GM12878 (cell line): ENCODE measurements around the gene RHBDF2. TPM values are rescaled to one million over a fixed set of nuclear protein-coding genes. Genes with fewer than 3 reads are reported as not detected.

ENCODE experiments used
- ATAC-seq: fragments of 200-7000 bp; cut with Tn5 transposase; 3 replicates; pipeline ENCODE4 v1.9.1; 2020; ENCODE audit warnings: mild to moderate bottlenecking, moderate library complexity
- Bru-seq: library from RNA; stranded (reverse); fragments of 400-500 nt; gene quantifications from one replicate; lab custom pipeline; 2021; lab: Mats Ljungman, UMichigan
- BruChase-seq, 2 experiments: library from RNA; stranded (reverse); fragments of 400-500 nt; gene quantifications; one replicate each; lab custom pipeline; 2021; lab: Mats Ljungman, UMichigan
- BruUV-seq: library from RNA; stranded (reverse); fragments of 400-500 nt; replicated peaks from 2 replicates; lab custom pipeline; 2021; lab: Mats Ljungman, UMichigan
- CTCF ChIA-PET: fragments of 300-600 bp; sonication (Branson Sonifier 250); formaldehyde crosslinking; extraction: SDS; loops from one replicate; lab custom pipeline; 2021; ENCODE audit warnings: inconsistent platforms; lab: Yijun Ruan, JAX
- POLR2A ChIA-PET: fragments of 350-600 bp; formaldehyde crosslinking; extraction: SDS; loops from one replicate; lab custom pipeline; 2021; ENCODE audit warnings: inconsistent platforms; lab: Charles Lee
- RAD21 ChIA-PET: fragments of 300-600 bp; sonication (Branson Sonifier 250); formaldehyde crosslinking; loops from one replicate; lab custom pipeline; 2023; ENCODE audit warnings: antibody characterized with exemption; ENCODE audit not compliant: unreplicated experiment; lab: Charles Lee
- SMC1A ChIA-PET: fragments of 300-600 bp; sonication (Branson Sonifier 250); formaldehyde crosslinking; loops from one replicate; lab custom pipeline; 2023; ENCODE audit not compliant: unreplicated experiment, uncharacterized antibody; lab: Charles Lee
- DNase-seq: peaks from one replicate; pipeline ENCODE4 v3.0.0-alpha.2; 2011; ENCODE audit warnings: low read depth, low spot score
- FAIRE-seq: peaks from 3 replicates; lab custom pipeline; 2011; peaks lifted over from hg19 to GRCh38; lab: Jason Lieb, UNC
- H2AFZ ChIP-seq: 2 replicates; pipeline ENCODE4 v1.6.0; 2011; ENCODE audit warnings: low read depth, low read length, control low read depth; ENCODE audit not compliant: control insufficient read depth
- H3K27ac ChIP-seq: 2 replicates; pipeline ENCODE4 v1.5.1; 2011; ENCODE audit warnings: control low read depth; ENCODE audit not compliant: control insufficient read depth, insufficient read depth
- H3K27me3 ChIP-seq, 2 experiments: replicated peaks in 1 of 2; 2 replicates each; pipeline versions ENCODE4 v1.6.0 to v1.6.1; 2011; ENCODE audit warnings: low read length in 1 of 2; ENCODE audit not compliant: control insufficient read depth in 2 of 2, insufficient read depth in 2 of 2
- H3K36me3 ChIP-seq, 2 experiments: 2 replicates each; pipeline ENCODE4 v1.5.1; 2011; ENCODE audit warnings: low read length in 1 of 2; ENCODE audit not compliant: control insufficient read depth in 2 of 2, insufficient read depth in 2 of 2
- H3K4me1 ChIP-seq: 2 replicates; pipeline ENCODE4 v1.6.1; 2011; ENCODE audit warnings: mild to moderate bottlenecking, low read length, moderate library complexity, mixed read lengths; ENCODE audit not compliant: control insufficient read depth, insufficient read depth
- H3K4me2 ChIP-seq: 2 replicates; pipeline ENCODE4 v1.6.0; 2011; ENCODE audit warnings: control low read depth; ENCODE audit not compliant: control insufficient read depth, insufficient read depth
- H3K4me3 ChIP-seq: fragments of 200-600 bp; sonication (generic); 2 replicates; pipeline ENCODE4 v1.5.1; 2016
- H3K79me2 ChIP-seq: 2 replicates; pipeline ENCODE4 v1.6.0; 2011; ENCODE audit warnings: low read length; ENCODE audit not compliant: control insufficient read depth, insufficient read depth
- H3K9ac ChIP-seq: 2 replicates; pipeline ENCODE4 v1.8.0; 2011; ENCODE audit warnings: low read length, control low read depth, mixed read lengths; ENCODE audit not compliant: control insufficient read depth, insufficient read depth
- H3K9me3 ChIP-seq: replicated peaks from 3 replicates; pipeline ENCODE4 v1.5.1; 2011; ENCODE audit warnings: mild to moderate bottlenecking, low read length; ENCODE audit not compliant: control insufficient read depth, insufficient read depth
- H4K20me1 ChIP-seq: 2 replicates; pipeline ENCODE4 v1.6.0; 2011; ENCODE audit not compliant: control insufficient read depth, insufficient read depth
- ASH2L ChIP-seq: fragments of 300-600, 200-600 bp; sonication (generic); IDR thresholded peaks from 2 replicates; pipeline ENCODE4 v1.6.1; 2017; ENCODE audit warnings: low read depth, mild to moderate bottlenecking, borderline replicate concordance
- BHLHE40 ChIP-seq, 2 experiments: fragments of 450-650 bp in 1 of 2; IDR thresholded peaks; 2 replicates each; pipeline ENCODE4 v1.6.1; 2011 to 2017; ENCODE audit warnings: low read depth in 2 of 2, borderline replicate concordance in 1 of 2, improper control_type of control experiment in 1 of 2, low read length in 1 of 2, mild to moderate bottlenecking in 1 of 2
- CHD4 ChIP-seq: fragments of 200-600 bp; sonication (generic); IDR thresholded peaks from 2 replicates; pipeline ENCODE4 v1.6.1; 2016; ENCODE audit warnings: mild to moderate bottlenecking
- GATAD2B ChIP-seq: fragments of 450-650 bp; conservative IDR thresholded peaks from 2 replicates; pipeline ENCODE4 v1.6.1; 2017; ENCODE audit warnings: low read depth, mild to moderate bottlenecking, moderate library complexity
- KLF5 ChIP-seq: fragments of 450-650 bp; IDR thresholded peaks from 2 replicates; pipeline ENCODE4 v1.6.1; 2014; ENCODE audit warnings: mild to moderate bottlenecking; ENCODE audit not compliant: partially characterized antibody
- LARP7 ChIP-seq: fragments of 450-650 bp; IDR thresholded peaks from 2 replicates; pipeline ENCODE4 v1.6.1; 2017; ENCODE audit warnings: mild to moderate bottlenecking
- MXI1 ChIP-seq: fragments of 150-350 bp; IDR thresholded peaks from 2 replicates; pipeline ENCODE4 v1.6.1; 2011; ENCODE audit warnings: low read depth, mild to moderate bottlenecking, inconsistent platforms, low read length, improper control_type of control experiment
- NFXL1 ChIP-seq: fragments of 450-650 bp; IDR thresholded peaks from 2 replicates; pipeline ENCODE4 v1.6.1; 2017; ENCODE audit warnings: antibody characterized with exemption, mild to moderate bottlenecking, borderline replicate concordance
- NKRF ChIP-seq: fragments of 450-650 bp; conservative IDR thresholded peaks from 2 replicates; pipeline ENCODE4 v1.6.1; 2017; ENCODE audit warnings: mild to moderate bottlenecking, moderate library complexity
- RBBP5 ChIP-seq: fragments of 200-600 bp; sonication (generic); conservative IDR thresholded peaks from 2 replicates; pipeline ENCODE4 v1.6.1; 2016
- SIN3A ChIP-seq: IDR thresholded peaks from 2 replicates; pipeline ENCODE4 v1.6.1; 2012; ENCODE audit warnings: low read depth, low read length, improper control_type of control experiment
- SMARCA5 ChIP-seq: fragments of 450-650 bp; IDR thresholded peaks from 2 replicates; pipeline ENCODE4 v1.6.1; 2017; ENCODE audit warnings: mild to moderate bottlenecking
- SP1 ChIP-seq: IDR thresholded peaks from one replicate; pipeline ENCODE4 v1.6.1; 2011; ENCODE audit warnings: low read depth, low read length
- TARDBP ChIP-seq: IDR thresholded peaks from 2 replicates; pipeline ENCODE4 v1.6.1; 2016; ENCODE audit warnings: borderline replicate concordance
- ZBTB33 ChIP-seq: fragments of 450-650 bp; IDR thresholded peaks from 2 replicates; pipeline ENCODE4 v1.6.1; 2017; ENCODE audit warnings: mild to moderate bottlenecking
- WGBS: methylation state at CpG from one replicate; pipeline ENCODE4 v1.1.6; 2016; ENCODE audit warnings: low lambda C conversion rate; ENCODE audit not compliant: insufficient replicate concordance, insufficient coverage; ENCODE audit errors: missing lambda C conversion rate; 5-methylcytosine and 5-hydroxymethylcytosine counted together
- in situ Hi-C: fragments of 300-500 bp; cut with MboI; formaldehyde crosslinking; loops from 9 replicates; pipeline ENCODE4 v1.14.3; 2018; ENCODE audit warnings: mixed read lengths
- intact Hi-C: fragments of 100-400 bp; cut with micrococcal nuclease; formaldehyde crosslinking; loops from one replicate; pipeline ENCODE4 v1.14.2; 2022; ENCODE audit not compliant: unreplicated experiment
- long read RNA-seq, 2 experiments: library from polyadenylated mRNA; unstranded; transcript quantifications; one replicate each; pipeline ENCODE4 v2.0.0, GENCODE V29; 2019 to 2020
- polyA minus RNA-seq, 3 experiments: library from RNA; depleted of rRNA, polyadenylated mRNA; stranded (reverse); fragments of >200 nt; gene quantifications; 2 replicates each; pipeline ENCODE4 v1.2.3, GENCODE V29; 2011
- polyA plus RNA-seq, 11 experiments: library from polyadenylated mRNA; depleted of rRNA in 4 of 11; unstranded in 6 of 11; stranded (reverse) in 5 of 11; fragments of >200 nt; fragmentation: Nextera tagmentation in 4 of 11; fragmentation: Illumina TruSeq in 1 of 11; extraction: Ambion mirVana in 4 of 11; extraction: Trizol in 1 of 11; gene quantifications; 1 replicate in 1 of 11; 2 replicates in 10 of 11; pipeline versions ENCODE4 v1.2.1 to v1.2.3, GENCODE V29; 2011 to 2016; ENCODE audit warnings: inconsistent platforms in 2 of 11, missing spikeins in 2 of 11, low read depth in 1 of 11
- total RNA-seq, 4 experiments: library from RNA; depleted of rRNA in 3 of 4; stranded (reverse); fragments of >200 nt in 3 of 4; fragmentation: Illumina TruSeq in 1 of 4; extraction: Trizol in 1 of 4; gene quantifications; 2 replicates each; pipeline versions ENCODE4 v1.2.1 to v1.2.3, GENCODE V29; 2013 to 2021

RHBDF2 gene
- total RNA-seq (2013; cell fraction: nucleolus; rRNA removed): 130 and 159 TPM in 2 replicates
- total RNA-seq (2014; rRNA removed) (22.5 and 31.1 TPM in 2 replicates), total RNA-seq (2014; rRNA removed; fragmentation: Illumina TruSeq; extraction: Trizol) (10.9 and 12.2 TPM in 2 replicates), total RNA-seq (2021) (30.5 and 43.0 TPM in 2 replicates), polyA plus RNA-seq (2011; rRNA removed) (2.0 and 6.5 TPM in 2 replicates), polyA plus RNA-seq (2014; fragmentation: Illumina TruSeq; extraction: Trizol) (3.7 and 12.9 TPM in 2 replicates), polyA plus RNA-seq (2014; fragmentation: Nextera tagmentation; extraction: Ambion mirVana) (1 to 10 TPM in 1 of 2 experiments, under 1 TPM in 1; 0.97 to 1.1 TPM), polyA plus RNA-seq (2014; rRNA removed) (38.3 and 42.4 TPM in 2 replicates), polyA plus RNA-seq (2016; fragmentation: Nextera tagmentation; extraction: Ambion mirVana) (10 to 100 TPM; 24.5 to 26.4 TPM), polyA minus RNA-seq (2011; rRNA and poly(A)+ RNA removed) (7.6 and 15.0 TPM in 2 replicates), Bru-seq, nascent RNA (percentile 77 among the genes with signal in this experiment), BruChase-seq, experiment 1, labeled RNA remaining after a 6-hour chase (percentile 75 among the genes with signal in this experiment), BruChase-seq, experiment 2, labeled RNA remaining after a 2-hour chase (percentile 75 among the genes with signal in this experiment)
- polyA plus RNA-seq (2011; ENCODE audit: low read depth): 10.0 TPM
- polyA plus RNA-seq (2011; cell fraction: cytosol; rRNA removed): 7.1 and 8.0 TPM in 2 replicates
- polyA plus RNA-seq (2011; cell fraction: nucleus; rRNA removed): 52.8 and 56.2 TPM in 2 replicates
- polyA plus RNA-seq (2012): 34.5 and 40.1 TPM in 2 replicates
- polyA minus RNA-seq (2011; cell fraction: cytosol; rRNA and poly(A)+ RNA removed): 7.0 and 7.6 TPM in 2 replicates
- polyA minus RNA-seq (2011; cell fraction: nucleus; rRNA and poly(A)+ RNA removed): 14.9 and 27.1 TPM in 2 replicates
- long read RNA-seq, experiment 1, partial matches to known transcripts: 1 of 2 reads
- long read RNA-seq, experiment 1, other reads (novel, unspliced or antisense): 1 of 2 reads
- long read RNA-seq, experiment 2, partial matches to known transcripts: 2 of 6 reads
- long read RNA-seq, experiment 2, other reads (novel, unspliced or antisense): 4 of 6 reads

GRCh38 chr17:76501018-76501826 is at the start of gene RHBDF2:
TSS of gene RHBDF2 (minus strand) at chr17:76501423. CDS start at chr17:76481524, 19,899 bp downstream.
- ChIA-PET CTCF (interaction anchor here (0.6 to 8.9 kb wide), 14 partner anchors 9 to 116 kb away, joined by 3 to 186 read pairs (median 6); partner anchors contain the start of gene AANAT), POLR2A (interaction anchor here (0.5 to 9.0 kb wide), 7 partner anchors 9 to 137 kb away, joined by 3 to 101 read pairs (median 7); partner anchors contain the start of gene AANAT), RAD21 (interaction anchor here (1.0 to 5.4 kb wide), 5 partner anchors 8 to 50 kb away, joined by 3 to 34 read pairs (median 9); partner anchors contain the start of gene AANAT), SMC1A (interaction anchor here (0.7 to 8.7 kb wide), 9 partner anchors 16 to 92 kb away, joined by 3 to 115 read pairs (median 8); partner anchors contain the start of genes AANAT and UBE2O)
- peaks cover 48% of the 10 kb centered on the region for H3K79me2 ChIP-seq
- peak within 1 kb of the TSS; percentile 85 for H2AFZ ChIP-seq
- peak within 1 kb of the TSS; percentile 96 for H3K4me2 ChIP-seq
- H4K20me1 ChIP-seq: no peaks in the 10 kb centered on the region
- intact Hi-C loops: loop anchor here (1.0 kb wide), 1 partner anchor 19 kb away; no protein-coding TSS in a partner anchor
- peak; percentile 62 for DNase-seq
- H3K9me3 ChIP-seq: no peaks in the 10 kb centered on the region
- no peaks in the 10 kb centered on the region; a peak in 1 of 4 replicates for H3K36me3 ChIP-seq
- H3K9ac ChIP-seq: peak within 1 kb of the TSS; percentile 81
- peak; percentile 83 for ATAC-seq
- peaks cover 41% of the 10 kb centered on the region for H3K4me1 ChIP-seq
- peak; percentile 31 for FAIRE-seq
- WGBS: 1% methylated on average over 46 of the region's 72 CpGs
- peak within 1 kb of the TSS; percentile 96 for H3K4me3 ChIP-seq
- H3K27me3 ChIP-seq: no peaks in the 10 kb centered on the region
- in situ Hi-C loops: no loop called here
- TSS peak; percentile 79 for BruUV-seq
- peak within 1 kb of the TSS; percentile 86 for H3K27ac ChIP-seq
- no peak for TF ChIP-seq SP1
- no peak for TF ChIP-seq KLF5
- peak; percentile 58; the same call in 1 of the 2 replicates for TF ChIP-seq SIN3A
- TF ChIP-seq RBBP5: no peak
- TF ChIP-seq TARDBP: no peak
- 0 out of 2 replicates have a peak, but pooled peaks have one; percentile 47 for TF ChIP-seq NFXL1
- TF ChIP-seq MXI1: peak; percentile 69; the same call in 1 of the 2 replicates
- peak; percentile 95 for TF ChIP-seq LARP7
- no peak for TF ChIP-seq ASH2L
- TF ChIP-seq BHLHE40 (IDR thresholded peaks at IDR 0.05; ENCODE audit: borderline replicate concordance in 1 of 2, low read depth in 2 of 2, low read length in 1 of 2): peak; percentile 3 to 62; a peak in 2 of 4 replicates
- peak; percentile 95 for TF ChIP-seq GATAD2B
- no peak for TF ChIP-seq ZBTB33
- peak; percentile 78; the same call in 1 of the 2 replicates for TF ChIP-seq SMARCA5
- TF ChIP-seq CHD4: no peak
- TF ChIP-seq NKRF: peak; percentile 95
